Uterus (tissue), 2 donors: ENCODE data around the gene ACY1.

Experiments
- CTCF ChIP-seq, 4 experiments: fragments of 200-600 bp in 2 of 4; fragments of 450-650 bp in 2 of 4; sonication (generic) in 2 of 4; IDR thresholded peaks; one replicate each; pipeline ENCODE4 v1.5.1; 2016 to 2019; ENCODE audit warnings: antibody characterized with exemption in 4 of 4, mild to moderate bottlenecking in 2 of 4, moderate library complexity in 1 of 4
- POLR2A ChIP-seq, 2 donors: fragments of 450-650 bp; IDR thresholded peaks; one replicate each; pipeline ENCODE4 v1.6.1; 2016; ENCODE audit warnings: antibody characterized with exemption in 2 of 2, mild to moderate bottlenecking in 1 of 2, moderate library complexity in 1 of 2

DNA sequence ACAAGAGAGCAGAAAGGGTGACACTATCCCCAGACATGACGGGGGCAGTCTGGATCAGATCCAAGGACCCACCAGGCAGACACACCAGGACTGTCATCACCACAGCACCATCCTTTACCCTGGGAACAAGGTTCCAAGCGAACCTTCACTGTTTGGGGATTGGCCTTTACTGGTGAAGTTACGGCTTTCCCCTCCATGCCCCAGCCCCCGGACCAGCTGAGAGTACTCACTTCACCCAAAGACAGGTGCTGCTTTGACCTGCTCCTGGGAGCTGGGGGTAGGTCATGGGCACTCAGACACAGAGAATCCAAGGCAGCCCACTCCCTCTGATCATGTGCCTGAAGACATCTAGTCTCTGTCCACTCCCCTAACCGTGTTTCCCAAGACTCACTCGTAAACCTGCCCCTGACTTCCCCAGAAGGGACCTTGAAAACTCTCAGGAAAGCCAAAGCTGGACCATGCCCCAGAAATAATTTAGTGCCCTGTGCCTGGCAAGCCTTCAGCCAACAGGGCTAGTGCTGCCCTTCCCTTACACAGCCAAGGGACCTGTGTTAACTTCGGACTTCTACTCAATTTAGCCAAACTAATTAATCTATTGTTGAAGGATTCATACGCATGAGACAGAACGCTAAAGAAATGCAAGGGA is 44.4 kb upstream of the ACY1 start:
- TF ChIP-seq POLR2A (IDR thresholded peaks at IDR 0.05) (no peak), CTCF (IDR thresholded peaks at IDR 0.05) (no peak)
